ENCODE measurements around the gene LPCAT2. TPM values are rescaled to one million over a fixed set of nuclear protein-coding genes. Genes with fewer than 3 reads are reported as not detected.

The LPCAT2 gene
- total and polyA plus RNA-seq, 2 of the 8 experiments (the other 6 are each of a cell fraction or from before 2014, with no cell fraction given) = 2.2 to 10.6 TPM

DNA sequence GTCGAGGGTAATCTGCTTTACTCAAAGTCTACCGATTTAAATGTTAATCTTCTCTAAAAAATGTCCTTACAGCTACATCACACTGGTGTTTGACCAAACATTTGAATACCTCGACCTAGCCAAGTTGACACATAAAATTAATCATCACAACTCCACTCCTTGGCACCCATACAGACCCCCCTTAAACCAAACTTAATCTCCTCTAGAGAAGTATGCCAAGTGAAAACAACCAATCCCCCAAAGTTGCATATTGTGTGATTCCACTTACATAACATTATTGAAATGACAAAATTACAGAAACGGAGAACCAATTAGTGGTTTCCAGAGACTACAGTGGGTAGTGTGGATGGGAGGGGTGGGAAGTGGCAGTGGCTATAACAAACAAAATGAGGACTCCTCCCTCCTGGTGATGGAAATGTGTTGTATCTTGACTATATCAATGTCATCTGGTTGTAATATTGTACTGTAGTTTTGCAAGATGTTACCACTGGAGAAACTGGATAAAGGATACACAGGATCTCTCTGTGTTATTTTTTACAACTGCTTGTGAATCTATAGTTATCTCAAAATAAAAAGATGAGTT is 97.0 kb downstream of the LPCAT2 start:
- Histone ChIP-seq H3K79me1 (ENCODE audit: low read depth, low read length) (no peaks in the 10 kb centered on the region), H4K8ac (ENCODE audit: extremely low read depth, insufficient read depth, low read length) (no peak overlapping the region), H3K4me2 (ENCODE audit: insufficient read depth in 1 of 2, low read depth in 2 of 2, low read length in 2 of 2) (no peak overlapping the region), H2AK5ac (ENCODE audit: low read depth, low read length) (no peak overlapping the region), H3K9ac (replicated peaks in 1 of 4; ENCODE audit: extremely low read depth in 1 of 4, low read depth in 3 of 4, low read length in 3 of 4) (no peak overlapping the region), H2AFZ (ENCODE audit: low read length) (no peak overlapping the region), H3K56ac (replicated peaks; ENCODE audit: insufficient read length, low read depth, low read length) (no peak overlapping the region), H2BK15ac (ENCODE audit: low read length) (no peak overlapping the region), H3K27ac (ENCODE audit: low read depth, low read length) (no peak overlapping the region), H3K4me1 (replicated peaks in 1 of 4; ENCODE audit: control insufficient read depth in 3 of 4, insufficient read depth in 4 of 4, low read length in 3 of 4) (no peaks in the 10 kb centered on the region), H3K4me3 (ENCODE audit: extremely low read depth in 1 of 4, insufficient read depth in 2 of 4, low read depth in 3 of 4, low read length in 4 of 4) (no peak overlapping the region), H3K23ac (ENCODE audit: insufficient read length) (no peak overlapping the region), H3K27me3 (replicated peaks in 1 of 4; ENCODE audit: control insufficient read depth in 3 of 4, extremely low read depth in 1 of 4, insufficient read depth in 3 of 4, low read length in 3 of 4) (no peaks in the 10 kb centered on the region), H3K14ac (ENCODE audit: insufficient read length) (no peak overlapping the region), H3K23me2 (ENCODE audit: low read depth, low read length) (no peaks in the 10 kb centered on the region), H2BK20ac (ENCODE audit: low read length) (no peak overlapping the region), H3K9me3 (ENCODE audit: insufficient read depth in 2 of 2, low read depth in 1 of 2, low read length in 1 of 2) (no peaks in the 10 kb centered on the region), H2BK12ac (ENCODE audit: low read depth, low read length) (no peak overlapping the region), H2BK5ac (ENCODE audit: low read depth, low read length) (no peak overlapping the region), H3K36me3 (ENCODE audit: control insufficient read depth in 2 of 4, insufficient read depth in 4 of 4, low read length in 3 of 4) (no peaks in the 10 kb centered on the region), H2BK120ac (replicated peaks; ENCODE audit: low read depth, low read length) (no peak overlapping the region), H3K4ac (replicated peaks; ENCODE audit: insufficient read length, low read depth, low read length) (no peak overlapping the region), H4K20me1 (replicated peaks in 1 of 2; ENCODE audit: control insufficient read depth in 1 of 2, insufficient read depth in 2 of 2, low read length in 2 of 2) (no peaks in the 10 kb centered on the region), H4K5ac (ENCODE audit: insufficient read length, low read depth, low read length) (no peak overlapping the region), H3K79me2 (ENCODE audit: control insufficient read depth in 1 of 2, insufficient read depth in 2 of 2, low read length in 2 of 2) (no peaks in the 10 kb centered on the region), H3K18ac (ENCODE audit: extremely low read depth, low read length) (no peak overlapping the region), H4K91ac (replicated peaks; ENCODE audit: insufficient read length, low read length) (no peak overlapping the region)
- CTCF ChIA-PET (ENCODE audit: partially characterized antibody) = no interaction called here
- FAIRE-seq (no peak), DNase-seq (ENCODE audit: low read depth in 1 of 2, low spot score in 2 of 2) (no peak)
- POLR2A ChIA-PET (ENCODE audit: partially characterized antibody) = no interaction called here
- WGBS, 2 experiments (ENCODE audit: extremely low coverage in 1 of 2, insufficient coverage in 1 of 2, insufficient read length in 1 of 2, insufficient replicate concordance in 2 of 2, low coverage in 1 of 2, low lambda C conversion rate in 2 of 2, missing lambda C conversion rate in 1 of 2) = 80% methylated on average over 4 of the region's 4 CpGs; no CpG with 5 or more reads in 1 of the 2 experiments
- no peak for TF ChIP-seq SIRT6 (IDR thresholded peaks at IDR 0.05; ENCODE audit: low read length)
- no peak for TF ChIP-seq CTBP2 (IDR thresholded peaks at IDR 0.05; ENCODE audit: borderline replicate concordance, insufficient read depth, insufficient read length, low read length)
- TF ChIP-seq SIN3A (conservative IDR thresholded peaks at IDR 0.05 in 1 of 2, IDR thresholded peaks at IDR 0.05 in 1 of 2; ENCODE audit: low read depth in 1 of 2, low read length in 2 of 2) = no peak
- no peak for TF ChIP-seq ASH2L (IDR thresholded peaks at IDR 0.05; ENCODE audit: low read length)
- no peak for TF ChIP-seq KDM5A (IDR thresholded peaks at IDR 0.05; ENCODE audit: low read length)
- TF ChIP-seq CHD2 (IDR thresholded peaks at IDR 0.05; ENCODE audit: low read length) = no peak
